Activated gamma-delta T cell (primary cell): ENCODE data around the gene LCLAT1.

Source experiments
- DNase-seq: peaks from one replicate; lab custom pipeline; 2025; lab: John Stamatoyannopoulos, UW
- total RNA-seq, 2 donors: gene quantifications; one replicate each; lab custom pipeline; 2026; lab: John Stamatoyannopoulos, UW

Gene LCLAT1
- total RNA-seq, result 14.1 to 16.4 reads per million in 2 donors

DNA sequence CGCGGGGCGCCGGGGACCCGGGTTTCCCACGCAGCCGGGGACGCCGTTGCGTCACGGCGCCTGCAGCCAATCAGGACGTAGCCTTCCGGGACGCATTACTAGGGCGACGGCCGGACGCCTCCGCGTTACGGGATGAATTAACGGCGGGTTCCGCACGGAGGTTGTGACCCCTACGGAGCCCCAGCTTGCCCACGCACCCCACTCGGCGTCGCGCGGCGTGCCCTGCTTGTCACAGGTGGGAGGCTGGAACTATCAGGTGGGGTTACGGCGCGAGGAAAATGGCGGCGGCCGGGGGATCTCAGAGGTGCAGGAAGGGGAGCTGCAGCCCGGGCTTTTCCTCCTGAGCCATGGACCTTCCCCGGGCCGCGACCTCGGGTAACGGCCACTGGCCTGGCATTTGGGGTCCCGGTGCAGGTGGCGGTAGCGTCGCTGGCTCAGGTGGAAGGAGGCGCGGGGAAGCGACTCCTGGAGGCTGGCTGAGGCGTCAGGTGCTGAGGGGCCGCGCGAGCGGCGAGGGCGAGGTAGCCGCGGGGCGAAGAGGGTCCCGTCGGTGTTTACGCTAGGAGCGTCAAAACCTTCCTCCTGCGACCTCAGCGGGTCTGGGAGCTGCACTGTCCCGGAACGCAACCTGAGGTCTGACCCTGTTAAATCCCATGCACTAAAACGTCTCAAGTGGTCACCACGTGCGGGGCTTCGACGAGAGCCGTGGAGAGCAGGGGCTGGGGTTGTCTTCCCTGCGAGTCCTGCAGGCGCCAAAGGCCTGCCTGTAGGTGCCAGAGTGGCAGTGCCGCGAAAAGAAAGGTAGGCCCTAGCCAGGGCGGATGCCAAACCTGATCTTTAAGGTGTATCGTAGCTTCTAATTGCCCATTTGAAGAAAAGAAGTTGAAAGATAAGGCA is at the start of gene LCLAT1:
Gene LCLAT1, plus strand, starts transcription at position 98 of the 897 bp plus-strand sequence. CDS start 78,345 bp downstream, outside the sequence.
- peak; percentile 79 for DNase-seq

DNA sequence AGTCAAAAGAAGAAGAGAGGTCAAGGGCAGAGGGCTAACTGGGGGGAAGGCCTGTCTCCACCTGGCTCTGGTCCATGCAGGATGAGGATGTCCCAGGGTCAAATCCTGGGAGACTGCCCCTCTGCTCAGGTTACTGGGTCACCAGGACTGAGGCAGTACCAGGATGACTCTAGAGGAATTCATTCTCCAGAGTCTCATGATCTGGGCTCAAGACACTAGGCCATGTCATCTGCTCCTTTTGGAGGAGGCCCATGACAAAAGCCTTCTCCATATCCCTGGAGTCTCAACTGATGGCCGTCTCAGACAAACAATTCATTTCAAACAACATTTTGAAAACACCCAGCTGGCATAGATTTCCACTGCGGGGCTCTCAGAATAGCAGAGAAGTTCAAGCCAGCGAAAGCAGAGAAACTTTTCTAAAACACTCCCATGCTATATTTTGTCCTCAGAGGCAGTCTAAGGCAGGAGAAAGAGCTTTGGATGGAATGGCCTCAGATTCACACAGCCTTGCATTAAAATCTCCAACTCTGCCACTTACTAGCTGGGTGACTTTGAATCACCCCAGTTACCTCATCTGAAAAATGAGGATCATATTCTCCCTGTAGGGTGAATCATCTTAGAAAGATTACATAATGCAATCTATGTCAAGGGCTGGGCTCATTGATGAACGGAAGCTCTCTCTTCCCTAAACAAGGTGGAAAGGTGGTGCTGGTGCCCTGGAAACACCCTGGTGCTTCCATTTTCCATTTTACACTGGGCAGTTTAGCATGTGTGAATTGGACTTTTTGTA is 48.8 kb upstream of the LCLAT1 start:
- DNase-seq, result no peak

DNA sequence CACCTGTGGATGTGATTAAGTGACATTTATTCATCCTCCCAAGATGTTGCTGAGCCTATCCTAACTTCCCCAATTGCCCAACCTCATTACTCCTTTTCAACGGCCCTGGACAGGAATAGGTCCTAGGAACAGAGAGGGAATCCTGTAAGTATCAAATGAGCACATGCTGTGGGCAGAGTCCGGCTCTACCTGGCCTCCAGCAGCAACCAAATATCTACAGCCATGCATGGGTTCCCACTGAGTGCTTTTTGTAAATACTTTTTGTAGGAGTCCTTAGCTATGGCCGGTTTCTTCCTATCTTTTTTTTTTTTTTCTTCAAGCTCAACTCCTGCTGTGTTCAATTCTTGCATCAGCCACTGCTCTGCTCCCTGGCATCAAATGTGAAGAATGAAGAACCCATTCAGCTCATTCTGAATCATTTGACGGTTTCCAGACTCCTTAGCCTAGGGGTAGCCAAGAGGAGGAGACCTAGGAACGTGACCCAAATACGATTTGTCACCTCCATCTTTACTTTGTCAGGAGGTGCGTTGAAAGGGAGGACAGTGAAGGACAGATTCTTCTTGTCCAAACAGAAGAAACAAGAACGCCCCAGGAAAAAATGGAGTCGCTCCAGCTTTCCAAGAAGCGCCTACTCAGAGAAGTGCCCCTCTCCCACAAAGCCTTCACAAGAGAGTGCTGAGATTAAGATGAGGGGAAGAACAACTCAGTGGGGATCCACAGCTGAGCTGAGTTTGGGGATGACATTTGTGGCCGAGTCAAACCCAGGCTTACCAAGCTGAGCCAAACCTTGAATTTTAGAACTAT is 46.7 kb upstream of the LCLAT1 start:
- no peak for DNase-seq

DNA sequence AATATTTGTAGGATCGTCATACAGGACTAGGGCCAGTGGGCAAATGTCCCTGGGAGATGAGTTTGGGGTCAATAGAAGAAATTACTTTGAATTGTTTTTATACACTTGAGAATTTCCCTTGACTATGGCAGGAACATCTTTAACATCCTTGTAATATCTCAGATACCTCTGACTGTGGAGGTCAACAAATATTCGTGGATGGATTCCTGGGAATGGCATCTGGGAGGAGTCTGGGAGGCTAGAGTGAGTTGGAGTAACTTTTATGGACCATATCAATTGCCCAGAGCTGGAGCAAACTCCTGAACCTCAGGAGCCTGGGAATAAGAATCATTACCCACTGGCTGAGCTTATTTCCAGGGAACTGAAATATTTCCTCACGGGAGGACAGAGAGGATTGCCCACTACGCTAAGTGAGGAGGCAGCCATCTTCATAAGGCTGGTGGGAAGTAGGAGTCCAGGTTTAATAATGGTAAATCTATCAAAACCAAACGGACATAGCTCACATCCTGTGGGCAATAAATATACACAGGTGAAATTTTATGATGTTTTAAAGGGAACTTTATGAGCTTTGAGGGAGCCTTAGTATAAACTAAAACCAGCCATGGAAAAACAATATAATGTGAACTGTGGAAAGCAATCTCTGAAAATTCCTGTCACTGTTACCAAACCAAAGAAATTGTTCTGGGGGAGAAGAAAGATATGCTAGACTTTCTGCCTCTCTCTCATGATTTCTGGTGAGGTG is 44.4 kb upstream of the LCLAT1 start:
- no peak for DNase-seq

DNA sequence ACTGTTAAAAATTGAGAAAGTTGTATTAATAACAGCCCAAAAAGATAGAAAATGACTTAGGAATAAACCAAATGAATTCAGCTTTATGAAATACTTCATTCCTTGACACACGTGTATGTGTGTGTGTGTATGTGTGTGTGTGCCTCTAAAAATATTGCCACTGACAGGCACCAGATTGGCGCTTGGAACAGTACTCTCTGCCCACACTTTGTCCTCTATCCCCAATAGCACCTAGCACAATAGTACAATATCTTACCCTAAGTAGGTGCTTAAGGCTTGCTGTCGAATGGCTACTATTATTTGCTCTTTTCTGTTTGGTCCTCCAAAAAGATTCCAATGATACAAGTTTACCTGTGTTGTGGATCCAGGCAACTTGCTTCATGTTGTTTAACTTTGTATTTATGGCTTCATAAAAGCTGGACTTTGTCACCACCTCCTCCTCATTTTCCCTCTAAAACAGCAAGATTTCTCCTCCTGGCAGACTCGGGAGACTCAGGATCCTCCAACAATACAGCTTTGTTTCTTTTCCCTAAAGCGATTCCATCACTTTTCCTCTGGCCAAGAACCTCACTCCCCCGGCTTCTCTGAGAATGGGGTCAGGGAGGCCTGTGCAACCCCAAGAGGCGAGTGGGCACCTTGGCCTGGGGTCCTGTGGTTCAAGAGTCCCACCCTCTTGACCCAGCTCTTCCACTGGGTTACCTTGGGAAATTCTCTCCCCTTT is 43.3 kb upstream of the LCLAT1 start:
- no peak for DNase-seq

DNA sequence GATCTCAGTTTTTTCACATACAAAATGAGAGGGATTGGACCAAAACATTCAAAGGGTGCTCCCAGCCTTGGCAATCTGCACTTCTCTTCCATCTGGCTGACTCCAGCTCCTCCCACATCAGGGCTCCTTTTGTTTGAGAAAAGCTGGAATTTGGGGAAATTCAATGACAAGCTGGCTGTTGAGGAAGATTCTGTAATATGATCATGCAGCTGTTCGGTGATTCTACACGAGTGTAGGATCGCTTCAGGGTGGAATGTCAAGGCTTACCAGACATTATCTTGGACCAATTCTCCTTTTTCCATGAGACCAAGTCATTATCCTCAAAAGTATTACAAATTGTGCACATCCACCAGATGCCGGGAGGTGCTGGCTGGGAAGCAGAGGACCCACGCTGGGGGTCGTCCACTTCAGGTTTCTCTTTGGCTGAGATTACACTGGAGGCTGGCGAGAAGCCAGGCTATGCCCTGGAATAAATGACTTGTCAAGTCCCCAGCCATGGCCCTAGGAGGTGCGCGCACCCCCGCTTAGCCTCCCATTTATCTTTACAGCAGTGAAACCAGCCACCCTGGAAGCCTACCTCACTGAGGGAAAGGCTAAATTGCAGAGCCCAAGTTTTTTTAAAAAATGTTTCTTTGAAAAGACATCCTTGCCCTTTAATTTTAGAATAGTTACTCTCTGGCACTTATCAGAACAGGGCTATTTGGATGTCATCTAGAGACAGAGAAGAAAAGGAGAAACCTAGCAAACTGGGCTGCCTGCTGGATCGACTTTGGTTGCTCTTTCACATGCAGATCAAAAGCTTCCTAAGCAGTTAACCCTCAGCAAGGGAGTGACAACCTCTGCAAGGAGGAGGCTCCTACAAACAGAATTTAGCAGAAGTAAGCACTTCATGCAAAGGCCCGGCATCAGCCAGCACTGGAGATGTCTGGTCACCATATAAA is 42.5 kb upstream of the LCLAT1 start:
- no peak for DNase-seq

DNA sequence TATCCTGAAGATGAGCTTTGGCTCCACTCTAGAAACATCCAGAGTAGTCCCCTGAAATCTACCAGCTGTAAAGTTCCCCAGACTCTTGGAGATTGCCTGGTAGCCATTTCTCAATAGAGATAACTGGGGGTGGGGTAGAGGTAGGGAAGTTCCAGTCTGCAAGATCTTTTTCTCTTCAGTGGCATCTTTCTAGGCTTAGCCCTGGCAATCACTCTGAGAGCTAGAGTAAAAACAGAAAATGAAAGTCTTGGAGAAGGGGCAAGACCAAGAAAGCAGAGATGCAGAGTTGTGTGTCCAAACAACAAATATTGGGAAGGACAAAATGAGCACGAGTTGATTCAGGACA is 41.8 kb upstream of the LCLAT1 start:
- no peak for DNase-seq

DNA sequence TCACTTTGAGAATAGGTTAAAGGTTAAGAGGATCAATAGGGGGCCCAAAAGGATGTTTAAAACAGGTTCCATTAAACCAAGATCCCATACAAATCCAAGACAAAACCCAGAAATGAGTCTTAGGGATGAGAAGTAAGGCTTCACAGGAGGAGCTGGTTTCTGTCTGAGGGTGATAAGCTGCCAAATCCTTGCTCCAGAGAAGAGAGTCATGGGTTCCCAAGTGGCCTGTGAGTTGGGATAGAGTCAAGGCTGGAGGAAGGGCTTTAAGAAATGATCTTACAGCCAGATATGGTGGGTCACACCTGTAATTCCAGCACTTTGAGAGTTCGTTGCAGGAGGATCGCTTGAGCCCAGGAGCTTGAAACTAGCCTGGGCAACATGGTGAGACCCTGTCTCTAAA is 40.2 kb upstream of the LCLAT1 start:
- no peak for DNase-seq

DNA sequence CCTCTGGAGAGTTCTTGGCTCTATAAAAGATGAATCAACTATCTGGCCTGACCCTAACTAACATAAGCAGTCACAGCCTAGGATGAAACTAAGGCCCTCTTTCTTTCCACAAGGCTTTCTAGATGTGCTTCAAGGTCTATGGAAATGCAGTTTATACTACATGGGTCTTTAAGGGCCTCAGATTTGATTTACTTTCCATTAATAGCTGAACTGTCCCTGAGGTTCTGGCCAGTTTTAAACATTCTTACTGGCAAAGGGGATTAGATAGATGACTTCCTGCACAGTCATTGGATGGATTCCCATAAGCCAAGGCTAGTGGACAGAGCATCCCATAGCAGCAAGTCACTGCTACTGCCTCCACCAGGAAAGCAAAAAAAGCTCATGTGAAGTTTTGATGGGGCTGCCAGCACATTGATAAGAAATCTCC is 38.1 kb upstream of the LCLAT1 start:
- DNase-seq, result no peak

DNA sequence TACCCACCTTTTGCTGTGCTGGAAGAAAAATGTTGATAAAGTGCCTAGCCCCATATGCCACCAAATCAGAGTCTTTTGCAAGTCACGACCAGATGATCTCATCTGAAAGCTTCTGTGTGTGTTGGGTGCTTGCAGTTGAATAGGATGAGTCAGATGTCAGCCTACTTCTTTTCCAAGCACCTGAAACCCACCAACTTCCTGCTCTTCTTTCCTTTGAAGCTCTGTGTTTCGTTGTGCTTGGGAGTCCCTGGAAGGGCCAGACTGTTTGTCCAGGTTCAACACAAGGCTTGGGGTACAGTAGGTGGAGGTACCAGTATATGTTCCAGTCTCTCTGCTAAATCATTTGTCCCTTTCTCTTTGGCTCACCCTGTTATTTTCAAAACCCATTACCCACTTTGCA is 36.8 kb upstream of the LCLAT1 start:
- no peak for DNase-seq

DNA sequence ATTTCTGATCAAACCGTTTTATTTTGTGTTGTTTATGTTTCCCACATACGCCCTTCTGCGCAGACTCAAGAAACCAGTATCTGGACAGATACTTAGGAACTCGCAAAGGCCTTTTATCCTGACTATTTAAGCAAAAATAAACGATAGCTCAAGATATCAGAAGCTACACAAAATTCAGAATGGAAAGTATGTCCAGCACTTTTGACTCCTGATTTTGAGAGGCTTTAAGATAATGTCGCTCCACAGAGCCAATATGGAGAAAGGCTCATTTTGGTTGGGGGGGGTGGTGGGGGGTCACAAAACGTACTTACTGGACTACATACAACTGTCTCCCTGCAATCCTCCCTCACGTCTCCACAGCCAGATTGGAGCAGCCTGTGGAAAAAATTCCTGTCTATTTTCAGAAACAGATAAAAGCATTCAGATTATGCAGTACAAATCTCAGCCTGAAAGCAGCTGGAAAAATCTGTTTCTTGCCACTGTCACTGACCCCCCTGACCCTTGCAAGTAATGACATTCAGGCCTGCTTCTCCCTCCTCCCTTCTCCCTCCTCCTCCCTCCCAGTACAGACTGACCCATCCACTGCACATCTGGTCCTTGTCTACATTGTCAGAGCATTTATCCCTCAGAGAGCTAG is 34.9 kb upstream of the LCLAT1 start:
- DNase-seq, result no peak

DNA sequence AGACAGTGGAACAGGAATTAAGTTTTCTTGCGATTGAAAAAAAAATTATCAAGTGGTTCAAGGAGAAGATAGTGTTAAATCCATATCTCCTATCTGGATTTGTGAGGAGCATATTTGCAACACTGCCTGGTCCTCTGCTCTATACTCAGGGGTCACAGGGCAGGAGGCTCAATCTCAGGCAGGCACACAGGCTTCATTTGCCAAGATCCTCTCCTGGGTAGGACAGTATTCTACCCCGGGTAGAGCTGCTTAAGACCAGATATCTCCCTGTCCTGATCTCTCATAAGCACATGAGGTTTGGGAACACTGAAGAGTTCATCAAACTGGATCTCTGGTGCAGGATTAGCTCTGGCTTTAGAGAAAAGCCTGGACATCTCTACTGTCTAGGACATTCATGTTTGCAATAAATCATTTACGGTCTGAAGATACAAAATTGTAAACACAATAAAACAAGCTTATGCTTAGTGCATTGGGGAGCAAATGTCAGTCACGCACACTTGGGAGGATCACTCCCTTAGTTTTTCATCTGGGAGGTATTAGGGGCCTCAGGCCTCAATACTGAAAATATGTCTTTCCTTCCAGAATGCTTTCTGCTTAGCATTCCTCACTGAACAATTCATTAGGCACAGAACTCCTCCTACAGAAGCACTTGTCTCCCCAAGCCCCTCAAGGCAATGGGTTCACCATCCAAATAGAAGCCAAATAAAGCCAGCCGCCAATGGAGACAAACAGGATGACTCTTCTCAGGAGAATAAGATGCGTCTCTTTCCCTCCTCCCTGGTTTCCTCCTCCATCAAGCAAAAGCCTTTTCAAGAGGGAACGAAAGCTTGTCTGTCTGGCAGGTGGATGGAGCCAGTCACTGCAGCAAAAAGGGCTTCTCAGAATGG is 34.1 kb upstream of the LCLAT1 start:
- DNase-seq, result no peak

DNA sequence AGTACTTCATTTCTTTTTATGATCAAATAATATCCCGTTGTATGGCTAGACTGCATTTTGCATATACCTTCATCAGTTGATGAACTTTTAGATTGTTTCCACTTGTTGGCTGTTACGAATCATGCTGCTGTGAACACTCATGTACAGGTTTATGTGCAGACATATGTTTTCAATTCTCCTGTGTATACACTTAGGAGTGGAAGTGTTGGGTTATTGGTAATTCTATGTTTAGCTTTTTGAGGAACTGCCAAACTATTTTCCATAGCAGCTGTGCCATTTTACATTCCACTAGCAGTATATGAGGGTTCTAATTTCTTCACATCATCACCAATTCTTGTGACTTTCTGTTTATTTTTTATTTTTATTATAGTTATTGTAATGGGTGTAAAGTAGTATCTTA is 32.1 kb upstream of the LCLAT1 start:
- no peak for DNase-seq

DNA sequence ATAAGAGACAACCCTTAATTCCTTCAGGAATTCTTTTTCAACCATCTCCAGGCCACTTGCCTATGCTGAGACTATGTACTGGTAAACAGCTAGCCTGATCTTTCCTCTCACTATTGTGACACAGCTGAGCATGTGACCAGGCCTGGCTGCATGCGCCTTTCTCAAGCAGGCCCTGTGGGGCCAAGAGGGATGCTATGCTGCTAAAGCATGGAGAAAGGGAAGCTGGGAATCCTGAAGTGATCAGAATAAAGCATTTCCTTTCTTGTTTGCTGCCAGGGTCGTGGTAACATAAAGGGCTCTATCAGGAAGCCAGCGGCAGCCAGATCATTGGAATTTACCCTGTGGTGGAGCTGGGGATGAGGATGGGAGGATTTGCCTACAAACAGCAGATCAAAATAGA is 29.8 kb upstream of the LCLAT1 start:
- DNase-seq, result no peak

DNA sequence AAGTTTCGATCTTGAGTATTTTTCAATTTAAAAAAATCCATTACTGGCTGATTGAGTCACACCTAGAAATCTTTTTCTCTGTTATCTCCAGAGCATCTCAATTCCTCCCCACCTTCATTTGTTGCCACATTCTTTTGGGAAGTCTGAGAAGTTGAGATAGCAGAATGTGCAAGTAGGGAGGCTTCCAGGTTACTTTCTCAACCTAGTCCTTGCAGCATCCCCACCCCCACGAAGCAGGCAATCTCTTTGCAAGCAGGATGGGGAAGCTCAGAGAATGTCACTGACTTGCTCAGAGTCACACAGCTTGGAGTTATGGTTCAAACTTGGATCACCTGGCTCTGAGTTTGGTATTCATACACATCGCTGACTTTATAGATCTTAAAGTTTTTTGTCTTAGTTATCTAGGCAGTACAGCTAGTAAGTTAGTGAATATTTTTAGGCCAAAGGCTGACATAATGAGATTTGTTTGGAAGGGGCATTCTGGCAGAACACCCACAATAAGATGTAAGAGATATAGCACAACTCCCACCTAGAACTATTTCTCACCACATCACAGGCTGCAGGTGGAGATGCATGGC is 25.9 kb upstream of the LCLAT1 start:
- no peak for DNase-seq

DNA sequence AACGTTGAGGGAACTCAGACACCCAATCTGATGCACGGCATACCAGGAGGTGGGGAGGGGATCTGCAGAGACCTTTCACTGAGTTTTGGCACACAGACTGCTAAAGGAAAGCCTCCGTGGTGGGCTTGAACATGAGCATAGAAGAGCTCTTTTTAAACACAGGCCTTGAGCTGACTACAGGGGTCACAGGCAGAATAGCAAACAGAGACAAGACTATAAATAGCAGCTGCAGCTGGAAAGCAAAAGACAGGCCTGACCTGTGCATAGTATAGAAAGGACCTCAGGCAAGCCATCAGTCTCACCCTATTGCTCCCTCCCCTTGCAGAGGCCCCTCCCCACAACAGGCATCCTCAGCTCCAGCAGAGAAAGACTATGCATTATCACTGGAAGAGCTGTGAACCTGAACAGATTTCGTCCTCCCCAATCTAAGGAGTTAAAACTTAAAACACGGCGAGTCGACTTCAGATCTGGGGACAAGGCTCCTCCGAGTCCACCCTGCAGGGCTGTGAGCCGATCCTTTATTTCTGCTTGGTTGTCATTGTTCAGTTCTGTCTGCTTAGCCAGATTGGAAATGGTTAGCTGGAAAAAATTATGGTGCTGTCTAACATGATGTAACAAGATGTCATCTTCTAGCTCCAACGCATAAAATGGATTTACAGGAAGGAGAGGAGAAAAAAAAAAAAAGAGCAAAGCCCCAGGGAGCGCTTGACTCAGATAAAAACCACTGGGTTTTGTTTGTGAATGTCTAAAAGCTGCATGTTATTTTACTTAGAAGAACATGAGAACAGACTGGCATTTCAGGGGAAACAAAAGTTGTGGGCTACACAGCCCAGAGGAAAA is 25.2 kb upstream of the LCLAT1 start:
- no peak for DNase-seq
